ENCODE results near the gene STAT5A.
"Not testable (repeated sequence)": the region's sequence is repeated elsewhere in the genome, so short reads cannot be mapped to it uniquely, and the experiment has no call there.

STAT5A gene

DNA sequence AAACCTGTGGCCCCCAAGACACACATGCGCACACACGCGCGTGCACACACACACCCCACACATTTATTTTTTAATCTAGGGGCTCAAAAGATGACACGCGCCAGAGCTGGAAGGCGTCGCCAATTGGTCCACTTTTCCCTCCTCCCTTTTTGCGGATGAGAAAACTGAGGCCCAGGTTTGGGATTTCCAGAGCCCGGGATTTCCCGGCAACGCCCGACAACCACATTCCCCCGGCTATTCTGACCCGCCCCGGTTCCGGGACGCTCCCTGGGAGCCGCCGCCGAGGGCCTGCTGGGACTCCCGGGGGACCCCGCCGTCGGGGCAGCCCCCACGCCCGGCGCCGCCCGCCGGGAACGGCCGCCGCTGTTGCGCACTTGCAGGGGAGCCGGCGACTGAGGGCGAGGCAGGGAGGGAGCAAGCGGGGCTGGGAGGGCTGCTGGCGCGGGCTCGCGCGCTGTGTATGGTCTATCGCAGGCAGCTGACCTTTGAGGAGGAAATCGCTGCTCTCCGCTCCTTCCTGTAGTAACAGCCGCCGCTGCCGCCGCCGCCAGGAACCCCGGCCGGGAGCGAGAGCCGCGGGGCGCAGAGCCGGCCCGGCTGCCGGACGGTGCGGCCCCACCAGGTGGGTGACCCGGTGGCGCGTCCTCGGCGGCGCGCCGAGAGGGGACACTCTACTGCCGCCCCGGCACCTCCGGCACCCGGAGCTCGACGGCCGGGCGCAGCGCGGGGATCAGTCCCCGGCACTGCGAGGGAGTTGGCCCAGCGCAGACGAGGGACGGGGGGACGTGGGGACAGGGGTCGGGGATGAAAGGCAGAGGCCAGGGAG lies at the start of gene STAT5A:
STAT5A (plus strand) TSS at position 522 of the 826 bp plus-strand sequence. CDS start 914 bp downstream, outside the sequence.
- DNase-seq, result peak; percentile 85

DNA sequence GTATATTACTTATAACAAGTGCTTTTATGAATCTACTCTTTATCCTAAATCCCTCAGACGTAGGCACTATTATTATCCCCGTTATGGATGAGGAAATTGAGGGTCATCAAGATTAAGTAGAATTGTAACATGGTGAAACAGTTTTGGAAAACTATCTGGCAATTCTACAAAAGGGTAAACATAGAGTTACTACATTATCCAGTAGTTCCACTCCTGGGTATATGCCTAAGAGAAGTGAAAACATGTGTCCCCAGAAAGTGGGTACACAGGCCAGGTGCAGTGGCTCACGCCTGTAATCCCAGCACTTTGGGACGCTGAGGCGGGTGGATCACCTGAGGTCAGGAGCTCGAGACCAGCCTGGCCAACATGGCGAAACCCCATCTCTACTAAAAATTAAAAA lies 48.7 kb upstream of the STAT5A start:
- DNase-seq, result not testable (repeated sequence)

DNA sequence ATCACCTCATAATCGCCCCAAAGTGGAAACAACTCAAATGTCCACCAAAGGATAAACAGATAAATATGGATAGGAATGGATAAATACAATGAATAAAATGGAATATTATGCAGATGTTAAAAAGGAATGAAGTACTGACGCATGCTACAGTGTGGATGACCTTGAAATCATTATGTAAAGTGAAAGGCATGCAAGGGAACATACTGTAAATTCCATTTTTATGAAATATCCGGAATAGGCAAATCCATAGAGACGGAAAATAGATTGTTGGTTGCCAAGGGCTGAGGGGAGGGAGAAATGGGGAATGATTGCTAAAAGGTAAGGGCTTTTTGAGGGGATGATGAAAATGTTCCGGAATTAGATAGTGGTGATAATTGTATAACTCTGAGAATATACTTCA lies 48.1 kb upstream of the STAT5A start:
- no peak for DNase-seq

DNA sequence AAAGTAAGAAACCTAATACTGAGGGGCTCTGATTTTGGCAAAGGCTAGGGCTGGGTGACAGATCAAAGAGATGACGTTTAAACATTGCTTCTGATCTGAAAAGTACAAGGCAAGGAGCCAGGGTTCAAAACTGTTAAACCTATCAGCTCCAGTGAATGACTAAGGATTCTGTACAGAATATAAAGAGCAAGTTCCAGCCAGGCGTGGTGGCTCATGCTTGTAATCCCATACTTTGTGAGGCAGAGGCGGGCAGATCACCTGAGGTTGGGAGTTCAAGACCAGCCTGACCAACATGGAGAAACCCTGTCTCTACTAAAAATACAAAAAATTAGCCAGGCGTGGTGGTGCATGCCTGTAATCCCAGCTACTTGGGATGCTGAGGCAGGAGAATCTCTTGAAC lies 47.4 kb upstream of the STAT5A start:
- DNase-seq, result not testable (repeated sequence)

DNA sequence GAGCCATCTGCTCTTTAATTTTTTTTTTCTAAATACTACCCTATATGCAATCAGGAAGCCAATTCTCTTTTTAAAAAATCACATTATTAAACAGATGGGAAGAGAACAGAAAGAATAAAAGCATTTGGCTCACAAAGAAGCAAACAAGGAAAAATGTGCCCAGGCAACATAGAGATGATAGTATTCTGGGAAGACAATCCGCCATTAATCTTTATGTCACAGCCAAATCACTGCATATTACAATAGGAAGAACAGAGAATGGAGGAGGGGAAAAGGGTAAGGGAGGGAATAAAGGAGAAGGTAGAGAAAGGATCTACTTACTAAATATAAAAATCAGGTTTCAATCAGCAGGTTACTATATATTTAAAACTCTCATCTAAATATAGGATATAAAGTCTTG lies 46.4 kb upstream of the STAT5A start:
- DNase-seq, result no peak

DNA sequence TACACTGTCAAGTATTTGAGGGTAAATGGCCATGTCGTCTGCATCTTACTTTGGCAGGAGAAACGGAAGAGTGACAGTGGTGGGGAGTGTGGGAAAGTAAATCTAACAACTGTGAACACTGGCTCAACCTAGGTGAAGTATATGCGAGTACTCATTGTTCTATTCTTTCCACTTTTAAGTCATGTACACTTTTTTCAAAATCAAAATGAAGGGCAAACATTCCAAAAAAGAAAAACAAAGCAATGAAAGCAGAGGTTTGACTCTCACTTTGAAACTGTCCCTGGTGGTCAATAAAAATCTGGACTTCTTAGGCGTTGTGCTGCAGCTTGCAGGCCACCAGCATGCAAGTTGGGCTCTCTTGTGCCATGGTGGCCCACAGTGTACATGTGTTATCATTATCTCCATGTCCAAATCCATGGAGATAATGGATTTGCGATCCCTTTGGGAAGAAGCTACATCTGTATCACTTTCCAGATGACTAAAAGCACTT lies 44.8 kb upstream of the STAT5A start:
- DNase-seq, result no peak

DNA sequence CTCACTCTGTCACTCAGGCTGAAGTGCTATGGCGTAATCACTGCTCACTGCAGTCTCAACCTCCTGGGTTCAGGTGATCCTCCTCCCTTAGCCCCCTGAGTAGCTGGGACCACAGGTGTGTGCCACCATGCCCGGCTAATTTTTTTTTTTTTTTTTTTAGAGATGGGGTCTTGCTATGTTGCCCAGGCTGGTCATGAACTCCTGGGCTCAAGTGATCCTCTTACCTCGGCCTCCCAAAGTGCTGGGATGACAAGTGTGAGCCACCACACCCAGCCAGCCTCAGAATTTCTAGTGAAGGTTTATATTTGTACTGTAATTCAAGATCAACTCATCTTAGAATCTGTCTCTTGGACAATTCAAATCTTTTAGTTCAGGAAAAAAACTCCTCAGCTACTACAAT lies 44.2 kb upstream of the STAT5A start:
- DNase-seq, result not testable (repeated sequence)

DNA sequence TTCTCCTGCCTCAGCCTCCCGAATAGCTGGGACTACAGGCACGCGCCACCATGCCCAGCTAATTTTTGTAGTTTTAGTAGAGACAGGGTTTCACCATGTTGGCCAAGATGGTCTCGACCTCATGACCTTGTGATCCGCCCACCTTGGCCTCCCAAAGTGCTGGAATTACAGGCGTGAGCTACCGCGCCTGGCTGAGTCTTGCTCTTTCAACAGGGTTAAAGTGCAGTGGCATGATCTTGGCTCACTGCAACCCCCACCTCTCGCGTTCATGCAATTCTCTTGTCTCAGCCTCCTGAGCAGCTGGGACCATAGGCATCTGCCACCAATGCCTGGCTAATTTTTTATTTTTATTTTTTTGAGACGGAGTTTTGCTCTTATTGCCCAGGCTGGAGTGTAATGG lies 43.1 kb upstream of the STAT5A start:
- DNase-seq, result not testable (repeated sequence)

DNA sequence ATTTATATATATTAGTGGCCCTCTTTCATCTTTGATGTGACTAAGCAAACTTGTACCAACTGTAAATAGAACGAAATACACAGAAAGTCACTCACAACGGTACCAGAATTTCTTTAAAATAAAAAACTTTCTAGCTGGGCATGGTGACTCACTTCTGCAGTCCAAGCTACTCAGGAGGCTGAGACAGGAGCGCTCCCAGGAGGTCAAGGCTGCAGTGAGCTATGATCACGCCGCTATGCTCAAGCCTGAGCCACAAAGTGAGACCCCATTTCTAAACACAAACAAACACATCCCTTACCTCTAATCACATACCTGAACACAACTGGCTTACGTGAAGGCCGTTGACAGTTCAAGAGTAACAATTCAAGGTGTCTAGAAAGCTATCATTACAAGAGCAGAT lies 41.8 kb upstream of the STAT5A start:
- peak; percentile 23 for DNase-seq

DNA sequence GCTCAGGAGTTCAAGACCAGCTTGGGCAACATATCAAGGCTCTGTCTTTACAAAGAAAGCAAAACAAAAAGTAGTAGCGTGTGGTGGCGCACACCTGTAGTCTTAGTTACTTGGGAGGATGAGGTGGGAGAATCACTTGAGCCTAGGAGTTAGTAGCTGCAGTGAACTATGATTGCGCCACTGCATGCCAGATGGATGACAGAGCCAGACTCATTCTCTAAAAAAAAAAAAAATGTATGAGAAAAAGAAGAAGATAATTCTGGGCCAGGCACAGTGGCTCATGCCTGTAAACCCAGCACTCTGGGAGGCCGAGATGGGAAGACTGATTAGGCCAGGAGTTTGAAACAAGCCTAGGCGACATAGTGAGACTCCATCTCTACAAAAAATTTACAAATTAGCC lies 40.6 kb upstream of the STAT5A start:
- DNase-seq, result peak; percentile 37

DNA sequence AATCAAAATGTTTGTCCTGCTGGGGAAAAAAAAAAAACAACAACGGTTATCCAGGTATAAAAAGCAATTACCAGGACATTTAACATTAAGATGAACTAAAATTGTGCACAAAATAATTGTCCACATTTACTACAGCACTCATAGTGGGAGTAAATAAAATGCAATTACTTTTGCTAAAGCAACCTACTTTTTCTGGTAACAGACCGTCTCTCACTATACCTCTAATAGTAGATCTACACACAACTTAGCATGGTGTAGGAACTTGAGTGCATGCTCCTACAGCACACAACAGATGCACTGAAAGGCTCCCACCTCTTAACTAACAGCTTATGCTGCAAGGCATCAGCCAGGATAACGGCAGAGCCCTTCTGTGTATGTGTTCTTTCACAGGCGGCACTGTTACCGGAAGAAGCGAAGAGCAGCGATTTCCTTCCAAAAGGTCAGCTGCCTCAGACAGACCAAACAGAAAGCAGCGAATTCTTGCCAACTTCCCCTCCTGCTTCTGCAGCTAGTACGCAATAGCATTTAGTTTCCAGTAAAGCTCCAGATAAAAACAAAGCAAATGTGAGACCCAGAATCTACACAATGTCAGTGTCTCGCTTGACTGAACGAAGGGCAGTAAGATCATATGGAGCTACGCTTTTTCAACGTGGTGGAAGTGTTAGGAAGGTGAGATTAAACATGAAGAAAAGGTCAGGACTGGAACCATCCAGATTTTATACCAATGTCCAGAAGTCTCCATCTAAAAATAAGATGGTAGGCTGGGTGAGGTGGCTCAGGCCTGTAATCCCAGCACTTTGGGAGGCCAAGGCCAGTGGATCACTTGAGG lies 39.7 kb upstream of the STAT5A start:
- DNase-seq, result peak; percentile 94

DNA sequence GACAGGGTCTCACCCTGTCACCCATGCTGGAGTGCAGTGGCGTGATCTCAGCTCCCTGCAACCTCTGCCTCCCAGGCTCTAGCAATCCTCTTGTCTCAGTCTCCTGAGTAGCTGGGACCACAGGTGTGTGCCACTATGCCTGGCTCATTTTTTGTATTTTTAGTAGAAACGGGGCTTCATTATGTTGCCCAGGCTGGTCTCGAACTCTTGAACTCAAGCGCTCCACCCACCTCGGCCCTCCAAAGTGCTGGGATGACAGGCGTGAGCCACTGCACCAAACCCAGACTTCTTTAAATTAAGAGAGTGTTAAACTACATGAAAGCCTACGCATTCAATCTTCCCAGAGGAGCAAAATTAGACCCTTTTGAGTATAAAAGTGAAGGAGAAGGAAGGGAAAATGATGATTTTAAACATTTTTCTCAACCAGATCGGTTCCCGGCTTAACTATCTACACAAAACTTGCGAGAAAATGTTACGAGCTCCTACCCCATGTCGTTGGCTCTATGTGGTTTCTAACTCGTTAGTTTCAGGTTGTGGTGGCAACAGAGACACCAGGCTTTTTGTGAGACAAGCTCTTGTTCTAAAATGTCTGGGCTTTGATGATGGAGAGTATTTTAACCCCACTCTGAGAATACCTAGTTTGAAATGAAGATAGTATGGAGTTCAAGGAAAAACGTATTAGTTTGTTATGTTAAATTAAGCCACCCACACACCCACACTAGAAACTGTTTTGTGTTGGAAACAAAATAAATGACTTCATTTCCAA lies 38.4 kb upstream of the STAT5A start:
- peak; percentile 85 for DNase-seq

DNA sequence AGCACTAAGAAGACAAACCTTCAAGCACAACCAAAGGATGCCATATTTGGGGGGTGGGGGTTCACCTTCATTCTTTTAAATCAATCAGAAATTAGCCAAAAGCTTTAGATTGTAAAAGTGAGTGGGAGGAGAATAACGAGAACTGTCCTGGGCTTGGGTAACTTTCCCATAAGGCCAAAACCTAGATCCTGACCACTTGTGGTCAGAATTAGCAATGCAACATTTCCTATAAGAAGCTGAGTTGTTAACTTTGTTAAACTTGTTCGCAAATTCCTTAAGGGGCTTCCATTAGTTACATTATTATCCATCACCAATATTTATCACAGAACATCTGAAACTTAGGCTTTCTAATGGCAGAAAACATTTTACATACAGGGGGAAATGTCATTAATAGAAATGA lies 37.2 kb upstream of the STAT5A start:
- DNase-seq, result peak; percentile 34

DNA sequence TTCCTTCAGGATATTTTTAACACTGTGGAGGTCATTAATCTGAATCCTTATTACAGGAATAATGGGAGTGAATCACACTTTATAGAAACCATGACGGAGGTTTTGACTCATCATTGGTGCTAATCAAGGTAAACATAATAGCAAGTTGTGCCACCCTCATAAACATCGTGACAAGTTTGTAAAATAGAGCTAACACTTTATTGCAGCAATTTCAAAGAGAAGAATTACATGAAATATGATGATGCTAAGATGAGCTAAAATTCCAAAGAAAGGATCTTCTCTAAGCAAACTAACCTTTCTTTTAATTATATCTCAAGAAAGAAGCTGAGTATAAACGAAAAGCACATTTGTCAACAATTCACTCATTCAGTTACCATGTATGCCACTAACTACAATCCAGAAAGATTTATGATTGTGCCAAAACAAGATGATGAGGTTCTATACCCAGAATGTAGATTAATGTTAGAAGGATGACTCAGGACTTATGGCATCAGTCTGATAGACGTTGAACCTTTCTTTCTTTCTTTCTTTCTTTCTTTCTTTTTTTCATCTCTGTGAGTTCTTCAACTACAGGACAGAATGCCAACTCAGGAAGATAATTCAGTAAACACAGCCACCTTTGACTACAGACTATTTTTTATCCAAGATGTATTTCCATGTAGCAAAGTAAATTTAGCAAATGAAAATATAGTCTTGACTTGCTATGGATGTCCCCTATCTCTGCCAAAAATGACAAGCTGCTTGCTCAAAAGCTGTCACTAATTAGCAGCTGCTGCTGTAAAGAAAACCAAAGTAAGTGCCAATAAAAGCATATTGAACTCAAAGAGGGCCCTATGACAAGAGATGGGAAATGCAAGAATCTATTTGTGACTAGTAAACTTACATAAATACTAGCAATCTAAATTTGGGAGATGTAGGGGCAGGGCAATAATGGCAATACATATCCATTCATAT lies 35.4 kb upstream of the STAT5A start:
- no peak for DNase-seq

DNA sequence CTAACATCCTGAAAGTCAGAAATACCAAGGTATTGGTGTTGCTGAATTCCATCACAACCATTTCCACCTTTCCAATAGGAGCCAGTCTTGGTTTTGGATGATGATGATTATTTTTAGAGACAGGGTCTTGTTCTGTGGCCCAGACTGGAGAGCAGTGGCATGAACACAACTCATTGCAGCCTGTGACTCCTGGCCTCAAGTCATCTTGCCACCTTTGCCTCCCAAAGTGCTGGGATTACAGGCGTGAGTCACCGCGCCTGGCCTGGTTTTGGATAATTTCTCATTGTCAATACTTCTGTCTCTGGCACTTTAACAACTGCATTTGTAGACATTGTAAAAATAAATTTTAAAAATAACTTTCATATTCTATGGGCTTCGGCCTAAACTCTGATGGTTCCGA lies 34.7 kb upstream of the STAT5A start:
- DNase-seq, result no peak

DNA sequence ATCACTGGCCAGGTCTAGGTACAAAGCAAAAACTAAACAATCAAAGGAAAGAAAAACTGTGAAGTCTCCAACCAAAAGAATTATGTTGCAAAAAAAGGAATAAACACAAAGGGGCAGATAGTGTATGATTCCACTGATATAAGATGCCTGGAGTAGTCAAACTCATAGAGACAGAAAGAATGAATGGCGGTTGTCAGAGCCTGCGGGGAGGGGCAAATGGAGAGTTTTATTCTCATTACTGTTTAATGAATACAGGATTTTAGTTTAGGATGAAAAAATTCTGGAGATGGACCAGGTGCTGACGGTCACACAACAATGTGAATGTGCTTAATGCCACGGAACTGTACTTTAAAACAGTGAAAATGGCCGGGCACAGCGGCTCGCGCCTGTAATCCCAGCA lies 32.9 kb upstream of the STAT5A start:
- DNase-seq, result no peak

DNA sequence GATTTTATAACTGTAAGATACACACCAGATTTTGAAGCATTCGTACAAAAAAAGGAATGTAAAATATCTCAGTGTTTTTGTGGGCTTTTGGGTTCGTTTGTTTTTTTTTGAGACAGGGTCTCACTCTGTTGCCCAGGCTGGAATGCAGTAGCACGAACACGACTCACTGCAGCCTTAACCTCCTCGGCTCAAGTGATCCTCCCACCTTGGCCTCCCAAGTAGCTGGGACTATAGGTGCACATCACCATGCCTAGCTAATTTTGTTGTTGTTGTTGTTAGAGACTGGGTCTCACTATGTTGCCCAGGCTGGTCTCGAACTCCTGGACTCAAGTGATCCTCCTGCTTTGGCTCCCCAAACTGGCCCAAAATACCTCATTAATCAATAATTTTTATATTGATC lies 28.0 kb upstream of the STAT5A start:
- no peak for DNase-seq

DNA sequence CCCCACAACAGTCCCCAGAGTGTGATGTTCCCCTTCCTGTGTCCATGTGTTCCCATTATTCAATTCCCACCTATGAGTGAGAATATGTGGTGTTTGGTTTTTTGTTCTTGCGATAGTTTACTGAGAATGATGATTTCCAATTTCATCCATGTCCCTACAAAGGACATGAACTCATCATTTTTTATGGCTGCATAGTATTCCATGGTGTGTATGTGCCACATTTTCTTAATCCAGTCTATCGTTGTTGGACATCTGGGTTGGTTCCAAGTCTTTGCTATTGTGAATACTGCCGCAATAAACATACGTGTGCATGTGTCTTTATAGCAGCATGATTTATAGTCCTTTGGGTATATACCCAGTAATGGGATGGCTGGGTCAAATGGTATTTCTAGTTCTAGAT lies 23.9 kb upstream of the STAT5A start:
- DNase-seq, result not testable (repeated sequence)

DNA sequence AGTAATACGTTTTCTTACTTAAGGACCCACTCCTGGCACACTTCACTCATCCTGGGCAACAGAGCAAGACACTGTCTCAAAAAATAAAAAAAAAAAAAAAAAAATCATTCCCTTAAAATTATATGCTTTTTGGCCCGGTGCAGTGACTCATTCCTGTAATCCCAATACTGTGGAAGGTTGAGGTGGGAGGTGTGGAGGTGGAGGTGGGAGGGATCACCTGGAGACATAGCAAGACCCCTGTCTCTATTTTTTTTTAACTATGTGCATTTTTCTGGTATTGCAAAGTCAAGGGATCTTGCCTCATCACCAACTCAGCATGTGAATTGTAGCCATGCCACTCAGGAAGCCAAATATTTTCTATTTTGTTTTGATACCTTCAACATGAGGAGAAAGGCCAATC lies 21.8 kb upstream of the STAT5A start:
- no peak for DNase-seq

DNA sequence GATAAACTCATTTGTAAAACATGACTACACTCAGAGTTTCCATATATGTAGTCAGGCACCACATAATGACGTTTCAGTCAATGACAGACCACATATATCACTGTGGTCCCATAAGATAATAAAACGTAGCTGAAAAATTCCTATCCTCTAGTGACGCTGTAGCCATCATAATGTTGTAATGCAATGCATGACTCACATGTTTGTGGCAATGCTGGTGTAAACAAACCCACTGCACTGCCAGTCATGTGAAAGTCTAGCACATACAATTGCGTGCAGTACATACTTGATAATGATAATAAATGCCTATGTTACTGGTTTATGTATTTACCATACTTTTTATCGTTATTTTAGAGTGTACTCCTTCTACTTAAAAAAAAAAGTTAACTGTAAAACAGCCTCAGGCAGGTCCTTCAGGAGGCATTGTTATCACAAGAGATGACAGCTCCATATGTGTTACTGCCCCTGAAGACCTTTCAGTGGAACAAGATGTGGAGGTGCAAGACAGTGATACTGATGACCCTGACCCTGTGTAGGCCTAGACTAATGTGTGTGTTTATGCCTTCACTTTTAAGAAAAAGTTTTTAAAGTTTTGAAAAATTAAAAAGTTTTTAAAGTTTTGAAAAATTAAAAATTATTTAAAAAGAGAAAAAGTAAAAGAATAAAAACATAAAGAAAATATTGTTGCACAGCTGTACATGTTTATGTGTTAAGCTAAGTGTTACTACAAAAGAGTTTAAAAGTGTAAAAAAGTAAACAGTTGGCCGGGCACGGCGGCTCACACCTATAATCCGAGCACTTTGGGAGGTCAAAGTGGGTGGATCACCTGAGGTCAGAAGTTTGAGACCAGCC lies 21.2 kb upstream of the STAT5A start:
- DNase-seq, result peak; percentile 86

DNA sequence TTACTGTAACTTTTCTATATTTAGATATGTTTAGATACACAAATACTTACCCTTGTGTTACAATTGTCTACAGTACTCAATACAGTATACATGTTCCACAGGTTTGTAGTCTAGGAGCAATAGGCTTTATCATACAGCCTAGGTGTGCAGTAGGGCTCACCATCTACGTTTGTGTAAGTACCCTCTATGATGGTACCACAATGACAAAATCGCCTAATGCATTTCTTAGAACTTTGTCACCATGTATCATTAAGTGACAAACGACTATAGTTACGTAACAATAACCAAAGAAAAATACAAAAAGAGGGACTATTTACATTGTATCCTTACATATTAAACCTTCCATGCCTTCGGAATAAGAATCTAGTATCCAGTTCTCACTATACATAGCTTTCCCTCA lies 20.1 kb upstream of the STAT5A start:
- DNase-seq, result no peak
